Measurements from ENCODE around the gene VPS50.

Gene VPS50

DNA sequence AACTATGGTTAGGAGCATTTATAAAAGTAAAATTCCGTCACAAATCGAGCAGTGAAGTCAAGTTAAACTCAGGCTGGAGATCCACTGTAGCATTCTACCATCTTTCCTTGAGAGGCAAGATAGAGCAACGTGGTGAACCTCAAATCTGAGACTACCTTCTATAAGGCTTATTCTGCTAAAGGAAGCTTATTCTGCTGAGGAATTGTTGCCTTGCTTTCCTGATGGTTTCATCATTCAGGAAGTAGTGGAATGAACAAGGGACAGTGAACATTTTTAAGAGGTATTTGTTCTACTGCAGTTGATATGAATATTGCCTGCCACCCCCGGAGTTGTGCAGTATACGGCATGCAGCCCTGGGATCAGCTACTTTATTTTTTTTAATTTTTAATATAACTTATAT, 170.8 kb downstream of the VPS50 start:
- Histone ChIP-seq H3K4me1 (ENCODE audit: control insufficient read depth, insufficient read depth, low read length, poor library complexity, severe bottlenecking) (peaks cover 3% of the 10 kb centered on the region), H3K4me3 (ENCODE audit: extremely low read depth, insufficient read depth, low read length, poor library complexity, severe bottlenecking) (no peak overlapping the region), H3K27ac (ENCODE audit: low read depth, low read length, severe bottlenecking) (no peak overlapping the region), H3K36me3 (ENCODE audit: control insufficient read depth, insufficient read depth, low read length) (no peaks in the 10 kb centered on the region), H3K9me3 (ENCODE audit: control insufficient read depth, low read length) (peaks cover 6% of the 10 kb centered on the region)
- WGBS, 2 experiments (ENCODE audit: insufficient coverage in 2 of 2) = 88 to 94% methylated on average over 3 of the region's 5 CpGs

DNA sequence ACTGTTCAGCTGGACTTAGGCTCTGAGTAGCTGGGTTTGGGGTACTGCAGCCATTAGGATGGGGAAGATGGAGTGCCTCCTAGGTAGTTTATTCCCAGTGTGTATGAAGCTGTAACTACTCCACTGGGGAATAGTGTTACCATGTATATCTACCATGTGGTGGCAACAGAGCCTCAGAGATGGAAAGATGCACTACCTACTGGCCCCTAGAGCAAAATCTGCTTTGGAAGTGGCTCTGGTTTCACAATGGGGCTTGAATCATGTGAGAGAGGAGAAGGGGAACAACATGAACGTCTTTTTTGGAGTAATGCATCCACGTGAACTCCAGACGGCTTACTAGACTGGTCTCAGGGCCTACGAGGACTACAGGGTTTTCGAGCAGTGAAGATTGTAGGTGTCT, 175.1 kb downstream of the VPS50 start:
- WGBS, 2 experiments (ENCODE audit: insufficient coverage in 2 of 2) = 85 to 95% methylated on average over 5 of the region's 5 CpGs
- Histone ChIP-seq H3K36me3 (ENCODE audit: control insufficient read depth, insufficient read depth, low read length) (no peaks in the 10 kb centered on the region), H3K4me3 (ENCODE audit: extremely low read depth, insufficient read depth, low read length, poor library complexity, severe bottlenecking) (no peak overlapping the region), H3K4me1 (ENCODE audit: control insufficient read depth, insufficient read depth, low read length, poor library complexity, severe bottlenecking) (peaks cover 3% of the 10 kb centered on the region), H3K27ac (ENCODE audit: low read depth, low read length, severe bottlenecking) (no peak overlapping the region), H3K9me3 (ENCODE audit: control insufficient read depth, low read length) (peaks cover 6% of the 10 kb centered on the region)

DNA sequence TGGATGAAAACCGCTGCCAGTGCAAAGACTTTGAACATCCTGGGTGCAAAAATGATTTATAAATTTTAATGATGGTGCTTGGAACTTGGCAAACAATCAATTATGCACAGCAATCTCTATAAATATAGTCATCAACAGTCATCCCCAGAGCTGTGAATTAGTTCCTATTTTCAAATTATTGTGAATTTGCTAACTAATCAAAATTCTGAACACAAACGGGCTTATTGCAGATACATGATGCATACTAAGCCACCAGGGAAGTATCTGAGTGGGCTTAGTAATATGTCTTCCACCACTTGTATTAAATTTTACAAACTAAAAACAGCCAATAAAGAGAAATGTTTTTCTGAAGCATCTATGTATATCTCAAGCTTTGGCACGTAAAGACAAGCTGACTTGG, 177.2 kb downstream of the VPS50 start:
- 100% methylated on average over 1 of the region's 3 CpGs for WGBS, 2 experiments (ENCODE audit: insufficient coverage in 2 of 2)
- Histone ChIP-seq H3K4me3 (ENCODE audit: extremely low read depth, insufficient read depth, low read length, poor library complexity, severe bottlenecking) (no peak overlapping the region), H3K36me3 (ENCODE audit: control insufficient read depth, insufficient read depth, low read length) (no peaks in the 10 kb centered on the region), H3K27ac (ENCODE audit: low read depth, low read length, severe bottlenecking) (no peak overlapping the region), H3K9me3 (ENCODE audit: control insufficient read depth, low read length) (peaks cover 6% of the 10 kb centered on the region), H3K4me1 (ENCODE audit: control insufficient read depth, insufficient read depth, low read length, poor library complexity, severe bottlenecking) (no peaks in the 10 kb centered on the region)
